GM12873 (cell line): ENCODE results near the gene HYOU1.

ENCODE experiments used
- TF ChIP-seq, protein P1 (sequence below): IDR thresholded peaks from 2 replicates; pipeline ENCODE4 v1.5.1; 2012; ENCODE audit warnings: low read depth, mild to moderate bottlenecking, moderate library complexity, low read length, control low read depth; ENCODE audit not compliant: insufficient read depth; ENCODE audit errors: missing control alignments

HYOU1 gene

DNA sequence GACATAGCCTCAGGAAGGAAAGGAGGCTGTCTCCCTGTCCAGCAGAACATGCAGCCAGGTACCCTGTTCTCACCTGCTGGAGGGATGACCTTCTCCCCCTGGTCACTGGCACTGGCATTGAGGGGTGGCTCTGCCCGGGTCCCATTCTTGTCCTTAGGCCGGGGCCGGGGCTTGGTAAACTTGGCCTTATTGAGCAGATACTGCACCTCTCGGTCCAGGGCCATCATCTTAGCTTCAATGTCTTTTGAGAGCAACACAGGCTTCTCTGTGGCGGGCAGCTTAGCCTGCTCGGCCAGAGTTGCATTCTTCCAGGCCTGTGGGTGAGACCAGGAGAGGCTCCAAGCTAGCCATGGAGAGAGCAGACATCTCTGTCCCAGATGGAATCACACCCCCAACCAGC lies 10.5 kb downstream of the HYOU1 start:
- TF ChIP-seq, protein P1, sequence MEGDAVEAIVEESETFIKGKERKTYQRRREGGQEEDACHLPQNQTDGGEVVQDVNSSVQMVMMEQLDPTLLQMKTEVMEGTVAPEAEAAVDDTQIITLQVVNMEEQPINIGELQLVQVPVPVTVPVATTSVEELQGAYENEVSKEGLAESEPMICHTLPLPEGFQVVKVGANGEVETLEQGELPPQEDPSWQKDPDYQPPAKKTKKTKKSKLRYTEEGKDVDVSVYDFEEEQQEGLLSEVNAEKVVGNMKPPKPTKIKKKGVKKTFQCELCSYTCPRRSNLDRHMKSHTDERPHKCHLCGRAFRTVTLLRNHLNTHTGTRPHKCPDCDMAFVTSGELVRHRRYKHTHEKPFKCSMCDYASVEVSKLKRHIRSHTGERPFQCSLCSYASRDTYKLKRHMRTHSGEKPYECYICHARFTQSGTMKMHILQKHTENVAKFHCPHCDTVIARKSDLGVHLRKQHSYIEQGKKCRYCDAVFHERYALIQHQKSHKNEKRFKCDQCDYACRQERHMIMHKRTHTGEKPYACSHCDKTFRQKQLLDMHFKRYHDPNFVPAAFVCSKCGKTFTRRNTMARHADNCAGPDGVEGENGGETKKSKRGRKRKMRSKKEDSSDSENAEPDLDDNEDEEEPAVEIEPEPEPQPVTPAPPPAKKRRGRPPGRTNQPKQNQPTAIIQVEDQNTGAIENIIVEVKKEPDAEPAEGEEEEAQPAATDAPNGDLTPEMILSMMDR = no peak

DNA sequence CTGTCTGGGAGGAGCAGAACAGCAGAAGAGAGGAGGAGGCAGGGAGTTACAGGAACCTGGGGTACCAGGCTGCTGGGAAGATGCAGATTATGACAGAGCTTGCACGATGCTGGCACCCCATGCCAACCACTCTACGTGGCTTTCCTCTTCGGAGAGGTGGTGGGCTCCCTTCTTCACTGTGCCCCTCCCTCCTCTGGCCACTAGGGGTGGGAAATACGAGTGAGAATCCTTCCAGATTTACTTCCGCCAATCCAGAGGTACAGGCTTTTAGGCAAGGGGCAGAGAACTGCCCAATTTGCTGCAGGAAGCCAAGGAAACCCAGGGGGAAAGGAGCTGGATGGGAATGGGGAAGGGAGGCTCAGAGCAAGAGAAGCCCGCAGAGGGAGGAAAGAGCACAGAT lies 12.3 kb downstream of the HYOU1 start:
- TF ChIP-seq, protein P1 = peak; percentile 37

DNA sequence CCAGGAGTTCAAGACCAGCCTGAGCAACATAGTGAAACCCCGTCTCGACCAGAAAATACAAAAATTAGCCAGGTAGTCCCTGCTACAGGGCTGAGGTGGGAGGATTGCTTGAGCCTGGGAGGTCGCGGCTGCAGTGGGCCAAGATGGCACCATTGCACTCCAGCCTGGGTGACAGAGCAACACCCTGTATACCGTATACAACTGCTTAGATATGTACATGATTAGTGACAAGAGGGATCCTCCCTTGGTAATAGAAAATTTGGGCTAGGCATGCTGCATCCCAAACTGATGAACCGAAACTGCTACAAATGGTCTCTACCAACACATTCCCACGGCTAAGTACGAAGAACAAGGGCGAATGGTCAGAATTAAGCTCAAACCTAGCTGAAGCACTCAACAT lies 14.1 kb downstream of the HYOU1 start:
- TF ChIP-seq, protein P1 = no peak

DNA sequence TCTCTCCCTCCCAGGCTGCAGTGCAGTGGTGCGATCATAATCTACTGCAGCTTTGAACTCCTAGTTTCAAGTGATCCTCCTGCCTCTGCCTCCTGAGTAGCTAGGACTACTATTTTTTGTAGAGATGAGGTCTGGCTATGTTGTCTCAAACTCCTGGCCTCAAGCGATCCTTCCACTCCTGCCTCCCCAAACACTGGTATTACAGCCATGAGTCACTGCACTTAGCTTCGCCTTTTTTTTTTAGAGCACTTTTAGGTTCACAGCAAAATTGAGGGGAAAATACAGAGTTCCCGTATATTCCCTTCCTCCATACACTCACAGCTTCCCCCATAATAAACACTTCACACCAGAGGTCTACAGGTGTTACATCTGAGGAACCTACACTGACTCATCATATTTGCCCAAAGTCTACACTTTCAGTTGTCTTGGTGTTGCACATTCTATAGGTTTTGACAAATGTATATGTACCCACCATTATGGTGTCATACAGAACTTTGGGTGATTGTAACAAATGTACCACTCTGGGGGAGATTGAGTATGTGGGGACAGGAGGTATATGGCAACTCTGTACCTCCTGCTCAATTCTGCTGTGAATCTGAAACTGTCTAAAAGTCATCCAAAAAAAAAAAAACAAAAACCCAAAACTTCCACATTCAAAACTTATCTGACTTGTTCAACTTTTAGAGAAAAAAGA lies 15.0 kb downstream of the HYOU1 start:
- TF ChIP-seq, protein P1 = no peak

DNA sequence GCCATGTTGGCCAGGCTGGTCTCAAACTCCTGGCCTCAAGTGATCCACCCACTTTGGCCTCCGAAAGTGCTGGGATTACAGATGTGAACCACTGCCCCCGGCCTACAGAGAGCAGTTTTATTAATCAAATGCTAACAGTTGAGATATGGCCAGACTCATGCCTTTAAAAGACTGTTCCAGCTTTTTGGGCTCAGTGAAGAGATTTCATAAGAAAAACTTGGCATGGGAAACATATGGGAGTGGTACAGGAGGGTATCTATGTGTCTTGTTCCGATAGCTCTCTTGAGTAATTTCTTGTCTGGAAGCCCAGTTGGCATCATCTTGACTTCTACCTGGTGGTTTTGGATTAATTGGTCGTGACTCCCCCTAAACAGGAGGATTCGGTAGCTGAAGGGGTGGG lies 18.1 kb downstream of the HYOU1 start:
- TF ChIP-seq, protein P1 = no peak

DNA sequence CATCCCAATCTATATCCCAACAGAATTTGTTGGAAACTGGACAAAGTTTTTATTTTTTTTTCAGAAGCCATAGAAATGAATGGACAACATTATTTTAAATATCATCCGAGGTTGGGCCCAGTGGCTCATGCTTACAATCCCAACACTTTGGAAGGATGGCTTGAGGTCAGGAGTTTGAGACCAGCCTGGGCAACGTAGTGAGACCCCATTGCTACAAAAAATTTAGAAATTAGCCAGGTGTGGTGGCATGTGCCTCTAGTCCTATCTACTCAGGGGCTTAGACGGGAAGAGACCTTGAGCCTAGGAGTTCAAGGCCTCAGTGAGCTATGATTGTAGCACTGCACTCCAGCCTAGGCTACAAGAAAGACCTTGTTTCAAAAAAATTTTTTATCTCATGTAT lies 22.2 kb downstream of the HYOU1 start:
- TF ChIP-seq, protein P1 = no peak

DNA sequence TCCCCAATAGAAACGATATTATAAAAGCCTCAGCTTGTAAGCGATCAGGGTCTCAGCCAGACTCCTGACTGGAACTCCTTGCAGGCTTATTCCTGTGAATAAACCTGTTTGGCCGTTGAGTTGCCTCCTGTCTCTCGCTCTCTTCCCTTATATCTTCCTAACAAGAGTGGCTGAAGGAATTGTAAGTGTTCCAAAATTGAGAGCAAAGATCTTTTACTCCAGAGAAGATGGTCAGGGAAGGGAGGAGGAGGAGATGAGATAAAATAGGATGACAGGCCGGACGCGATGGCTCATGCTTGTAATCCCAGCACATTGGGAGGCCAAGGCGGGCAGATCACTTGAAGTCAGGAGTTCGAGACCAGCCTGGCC lies 25.1 kb downstream of the HYOU1 start:
- TF ChIP-seq, protein P1 = no peak
